H9 (cell line): ENCODE results near the gene ADAMTS2. TPM values are rescaled to one million over a fixed set of nuclear protein-coding genes. Genes with fewer than 3 reads are reported as not detected.
A peak's percentile ranks its signal among the peaks of the same experiment; 100 is the strongest.

ENCODE experiments used
- DNase-seq: peaks from one replicate; pipeline ENCODE4 v3.0.0-alpha.2; 2017
- H2AFZ ChIP-seq: one replicate; pipeline ENCODE4 v1.6.1; 2013; ENCODE audit warnings: mild to moderate bottlenecking, low read length, control low read depth, moderate library complexity
- H2AK5ac ChIP-seq: 2 replicates; pipeline ENCODE4 v1.6.1; 2013; ENCODE audit warnings: low read length, control low read depth, mixed read lengths; ENCODE audit not compliant: insufficient read length
- H2BK120ac ChIP-seq: one replicate; pipeline ENCODE4 v1.6.1; 2013; ENCODE audit warnings: low read depth, mild to moderate bottlenecking, low read length, control low read depth, inconsistent platforms; ENCODE audit not compliant: poor library complexity, severe bottlenecking
- H2BK12ac ChIP-seq: 2 replicates; pipeline ENCODE4 v1.6.1; 2013; ENCODE audit warnings: low read length, control low read depth, mixed read lengths, low read depth; ENCODE audit not compliant: insufficient read length
- H2BK15ac ChIP-seq: 2 replicates; pipeline ENCODE4 v1.6.1; 2013; ENCODE audit warnings: low read depth, low read length, control low read depth
- H2BK20ac ChIP-seq: one replicate; pipeline ENCODE4 v1.6.1; 2013; ENCODE audit warnings: low read depth, mild to moderate bottlenecking, low read length, control low read depth, inconsistent platforms; ENCODE audit not compliant: poor library complexity, severe bottlenecking
- H2BK5ac ChIP-seq: 2 replicates; pipeline ENCODE4 v1.6.1; 2013; ENCODE audit warnings: low read length, control low read depth, mixed read lengths; ENCODE audit not compliant: insufficient read length
- H3K14ac ChIP-seq: 2 replicates; pipeline ENCODE4 v1.6.1; 2013; ENCODE audit warnings: low read length, control low read depth; ENCODE audit not compliant: insufficient read depth
- H3K18ac ChIP-seq: 2 replicates; pipeline ENCODE4 v1.6.1; 2013; ENCODE audit warnings: low read depth, mild to moderate bottlenecking, mixed read lengths, low read length, control low read depth; ENCODE audit not compliant: insufficient read length
- H3K23ac ChIP-seq: 2 replicates; pipeline ENCODE4 v1.6.1; 2013; ENCODE audit warnings: low read length, control low read depth, mixed read lengths, low read depth; ENCODE audit not compliant: insufficient read length
- H3K23me2 ChIP-seq: 2 replicates; pipeline ENCODE4 v1.6.1; 2013; ENCODE audit warnings: low read depth, mild to moderate bottlenecking, mixed read lengths, low read length, control low read depth; ENCODE audit not compliant: insufficient read length, poor library complexity, severe bottlenecking
- H3K27ac ChIP-seq: 2 replicates; pipeline ENCODE4 v1.5.1; 2013; ENCODE audit warnings: low read length, control low read depth, mixed read lengths, low read depth; ENCODE audit not compliant: insufficient read length
- H3K27me3 ChIP-seq: 2 replicates; pipeline ENCODE4 v1.6.1; 2013; ENCODE audit warnings: low read length, control low read depth, inconsistent platforms; ENCODE audit not compliant: insufficient read depth
- H3K4ac ChIP-seq: 2 replicates; pipeline ENCODE4 v1.6.1; 2013; ENCODE audit warnings: low read depth, mild to moderate bottlenecking, control low read depth, inconsistent platforms, low read length, moderate library complexity
- H3K4me1 ChIP-seq: 2 replicates; pipeline ENCODE4 v1.6.1; 2013; ENCODE audit warnings: low read length, control low read depth, inconsistent platforms; ENCODE audit not compliant: insufficient read depth
- H3K4me2 ChIP-seq: 2 replicates; pipeline ENCODE4 v1.6.1; 2013; ENCODE audit warnings: low read length, control low read depth, mixed read lengths; ENCODE audit not compliant: insufficient read length, insufficient read depth
- H3K56ac ChIP-seq: 2 replicates; pipeline ENCODE4 v1.6.1; 2013; ENCODE audit warnings: low read depth, mild to moderate bottlenecking, mixed read lengths, low read length, control low read depth; ENCODE audit not compliant: insufficient read length
- H3K79me1 ChIP-seq: 2 replicates; pipeline ENCODE4 v1.6.1; 2013; ENCODE audit warnings: low read depth, mild to moderate bottlenecking, moderate library complexity, low read length, control low read depth, inconsistent platforms; ENCODE audit not compliant: insufficient read depth, poor library complexity, severe bottlenecking
- H3K79me2 ChIP-seq: 2 replicates; pipeline ENCODE4 v1.6.1; 2013; ENCODE audit warnings: low read length, control low read depth, inconsistent platforms; ENCODE audit not compliant: insufficient read depth
- H3K9ac ChIP-seq: 2 replicates; pipeline ENCODE4 v1.6.1; 2013; ENCODE audit warnings: low read length, control low read depth, mixed read lengths; ENCODE audit not compliant: insufficient read length; ENCODE audit errors: extremely low read depth
- H3K9me3 ChIP-seq: one replicate; pipeline ENCODE4 v1.6.1; 2013; ENCODE audit warnings: low read depth, low read length, inconsistent platforms; ENCODE audit not compliant: control insufficient read depth
- H3T11ph ChIP-seq: one replicate; pipeline ENCODE4 v1.6.1; 2013; ENCODE audit warnings: mild to moderate bottlenecking, low read length, control low read depth, inconsistent platforms
- H4K20me1 ChIP-seq: one replicate; pipeline ENCODE4 v1.6.1; 2013; ENCODE audit not compliant: control insufficient read depth, insufficient read length, insufficient read depth
- H4K5ac ChIP-seq: 2 replicates; pipeline ENCODE4 v1.6.1; 2013; ENCODE audit warnings: low read depth, mild to moderate bottlenecking, mixed read lengths, low read length, control low read depth; ENCODE audit not compliant: insufficient read length
- H4K8ac ChIP-seq: replicated peaks from 2 replicates; pipeline ENCODE4 v1.6.1; 2013; ENCODE audit warnings: low read length, control low read depth, mixed read lengths, low read depth; ENCODE audit not compliant: insufficient read length
- H4K91ac ChIP-seq: 2 replicates; pipeline ENCODE4 v1.6.1; 2013; ENCODE audit warnings: low read depth, mild to moderate bottlenecking, moderate library complexity, mixed read lengths, low read length, control low read depth; ENCODE audit not compliant: insufficient read length
- H3K27ac Mint-ChIP-seq, 3 experiments: 2 replicates in 2 of 3; 3 replicates in 1 of 3; pipeline ENCODE4 v1.8.0; 2020 to 2021; ENCODE audit warnings: mixed read lengths in 3 of 3, mild to moderate bottlenecking in 1 of 3, moderate library complexity in 1 of 3
- H3K27me3 Mint-ChIP-seq: 2 replicates; pipeline ENCODE4 v1.8.0; 2021; ENCODE audit warnings: low read depth, mild to moderate bottlenecking, moderate library complexity, mixed read lengths
- H3K36me3 Mint-ChIP-seq, 3 experiments: 2 replicates in 2 of 3; 3 replicates in 1 of 3; pipeline ENCODE4 v1.8.0; 2020 to 2021; ENCODE audit warnings: low read depth in 3 of 3, mixed read lengths in 3 of 3; ENCODE audit not compliant: insufficient read depth in 1 of 3
- H3K4me1 Mint-ChIP-seq, 2 experiments: 2 replicates each; pipeline ENCODE4 v1.8.0; 2020; ENCODE audit warnings: mixed read lengths in 2 of 2
- H3K4me3 Mint-ChIP-seq, 2 experiments: 2 replicates in 1 of 2; 3 replicates in 1 of 2; pipeline ENCODE4 v1.8.0; 2020 to 2021; ENCODE audit warnings: mild to moderate bottlenecking in 2 of 2, mixed read lengths in 2 of 2, moderate library complexity in 1 of 2
- H3K9me3 Mint-ChIP-seq, 2 experiments: 2 replicates in 1 of 2; 3 replicates in 1 of 2; pipeline ENCODE4 v1.8.0; 2020; ENCODE audit warnings: mild to moderate bottlenecking in 2 of 2, mixed read lengths in 2 of 2, moderate library complexity in 1 of 2
- CTCF ChIP-seq: fragments of 200-600 bp; sonication (generic); conservative IDR thresholded peaks from 3 replicates; pipeline ENCODE4 v1.8.0; 2021; ENCODE audit warnings: antibody characterized with exemption, mild to moderate bottlenecking
- WGBS: extraction: QIAGEN DNeasy Blood & Tissue Kit; methylation state at CpG from one replicate; pipeline ENCODE4 v1.1.7; 2013; ENCODE audit warnings: missing lambda C conversion rate, low lambda C conversion rate, mixed read lengths; ENCODE audit not compliant: insufficient read length; ENCODE audit errors: extremely low coverage; 5-methylcytosine and 5-hydroxymethylcytosine counted together
- total RNA-seq: library from RNA; stranded (reverse); gene quantifications from 2 replicates; pipeline ENCODE4 v1.2.1, GENCODE V29; 2021

Gene ADAMTS2
- total RNA-seq, 1 experiment from 2014 or later, result 5.4 TPM

GRCh38 chr5:179135441-179136215, 209.6 kb downstream of the ADAMTS2 start:
- no peak overlapping the region for H2AFZ ChIP-seq
- H3K56ac ChIP-seq, result no peak overlapping the region
- H3K9me3 ChIP-seq, result no peaks in the 10 kb centered on the region
- Mint-ChIP-seq H3K27me3 (no peaks in the 10 kb centered on the region), H3K4me3 (no peak overlapping the region), H3K9me3 (peaks cover 6 to 28% of the 10 kb centered on the region in 2 experiments), H3K4me1 (no peaks in the 10 kb centered on the region), H3K36me3 (peaks cover 2 to 18% (median 5%) of the 10 kb centered on the region in 3 experiments; a peak in 3 of 7 replicates), H3K27ac (peak overlapping the region in 2 of 3 experiments; percentile 19 to 39; a peak in 2 of 7 replicates)
- no CpG with 5 or more reads among the region's 20 CpGs for WGBS
- no peak overlapping the region for H3T11ph ChIP-seq
- H2BK5ac ChIP-seq, result no peak overlapping the region
- H4K91ac ChIP-seq, result no peak overlapping the region
- H3K14ac ChIP-seq, result no peak overlapping the region
- H3K23ac ChIP-seq, result no peak overlapping the region
- no peak overlapping the region for H3K4me2 ChIP-seq
- no peak for TF ChIP-seq CTCF
- no peak overlapping the region for H3K4ac ChIP-seq
- no peaks in the 10 kb centered on the region for H4K20me1 ChIP-seq
- no peaks in the 10 kb centered on the region for H3K79me2 ChIP-seq
- H3K18ac ChIP-seq, result no peak overlapping the region
- H3K27ac ChIP-seq, result no peak overlapping the region
- no peak overlapping the region for H2BK15ac ChIP-seq
- no peak overlapping the region for H2AK5ac ChIP-seq
- H2BK12ac ChIP-seq, result no peak overlapping the region
- no peak overlapping the region for H2BK120ac ChIP-seq
- H3K9ac ChIP-seq, result no peak overlapping the region
- H3K27me3 ChIP-seq, result no peaks in the 10 kb centered on the region
- no peak overlapping the region for H4K5ac ChIP-seq
- no peak for DNase-seq
- no peaks in the 10 kb centered on the region for H3K4me1 ChIP-seq
- no peaks in the 10 kb centered on the region for H3K23me2 ChIP-seq
- H4K8ac ChIP-seq, result no peak overlapping the region
- H3K79me1 ChIP-seq, result no peaks in the 10 kb centered on the region
- no peak overlapping the region for H2BK20ac ChIP-seq
